RWPE2 (cell line): ENCODE data around the gene ZNF880.
A peak's percentile ranks its signal among the peaks of the same experiment; 100 is the strongest.

Experiments used
- ATAC-seq: fragments of 200-7000 bp; cut with Tn5 transposase; 3 replicates; pipeline ENCODE4 v1.9.1; 2021; ENCODE audit warnings: low read depth
- DNase-seq: peaks from one replicate; pipeline ENCODE4 v3.0.0-alpha.2; 2020; ENCODE audit warnings: low spot score
- H3K27ac ChIP-seq: fragments of 450-650 bp; 2 replicates; pipeline ENCODE4 v1.5.1; 2017; ENCODE audit warnings: mild to moderate bottlenecking; ENCODE audit not compliant: poor library complexity, severe bottlenecking
- H3K27me3 ChIP-seq: fragments of 250-450 bp; sonication (Bioruptor Pico); 2 replicates; pipeline ENCODE4 v1.5.1; 2021; ENCODE audit warnings: mild to moderate bottlenecking, moderate library complexity; ENCODE audit not compliant: insufficient read depth, poor library complexity, severe bottlenecking
- H3K36me3 ChIP-seq: fragments of 250-450 bp; sonication (Bioruptor Pico); 2 replicates; pipeline ENCODE4 v1.5.1; 2020; ENCODE audit warnings: low read depth, mild to moderate bottlenecking, moderate library complexity
- H3K4me1 ChIP-seq: fragments of 250-450 bp; sonication (Bioruptor Pico); 2 replicates; pipeline ENCODE4 v1.5.1; 2021; ENCODE audit warnings: mild to moderate bottlenecking, moderate library complexity; ENCODE audit not compliant: insufficient read depth, poor library complexity, severe bottlenecking
- H3K4me3 ChIP-seq: fragments of 250-450 bp; sonication (Bioruptor Pico); 2 replicates; pipeline ENCODE4 v1.5.1; 2021; ENCODE audit warnings: mild to moderate bottlenecking, moderate library complexity; ENCODE audit not compliant: severe bottlenecking
- H3K9me3 ChIP-seq: fragments of 250-450 bp; sonication (Bioruptor Pico); 2 replicates; pipeline ENCODE4 v1.5.1; 2021; ENCODE audit warnings: mild to moderate bottlenecking, moderate library complexity; ENCODE audit not compliant: severe bottlenecking
- TF ChIP-seq, protein P1 (sequence below): fragments of 450-650 bp; IDR thresholded peaks from one replicate; pipeline ENCODE4 v1.5.1; 2017; ENCODE audit warnings: mild to moderate bottlenecking, moderate library complexity; ENCODE audit not compliant: poor library complexity, severe bottlenecking

Gene ZNF880

DNA sequence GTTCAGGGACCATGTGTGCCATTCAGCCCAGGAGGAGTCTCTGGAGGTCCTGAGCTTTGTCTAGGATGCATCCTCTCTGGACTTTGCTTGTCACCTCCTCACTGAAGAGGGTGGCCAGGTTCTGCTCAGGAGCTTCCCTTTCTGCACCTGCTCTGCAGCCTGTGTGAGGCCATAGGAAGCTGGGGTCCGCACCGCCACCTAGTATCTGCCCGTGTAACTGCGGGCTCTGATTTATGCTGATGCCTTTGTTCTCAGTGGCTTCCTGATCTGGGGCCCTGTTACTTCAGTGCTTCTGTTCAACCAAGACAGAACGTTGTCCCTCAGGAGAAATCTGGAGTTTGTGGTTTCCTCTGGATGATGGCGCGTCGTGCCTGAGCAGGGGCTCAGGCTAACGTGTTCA is 18.2 kb upstream of the ZNF880 start:
- Histone ChIP-seq H3K27me3 (no peaks in the 10 kb centered on the region), H3K36me3 (no peaks in the 10 kb centered on the region), H3K4me1 (no peaks in the 10 kb centered on the region), H3K27ac (no peak overlapping the region), H3K9me3 (no peaks in the 10 kb centered on the region), H3K4me3 (no peak overlapping the region)
- ATAC-seq (no peak), DNase-seq (no peak)
- TF ChIP-seq, protein P1, sequence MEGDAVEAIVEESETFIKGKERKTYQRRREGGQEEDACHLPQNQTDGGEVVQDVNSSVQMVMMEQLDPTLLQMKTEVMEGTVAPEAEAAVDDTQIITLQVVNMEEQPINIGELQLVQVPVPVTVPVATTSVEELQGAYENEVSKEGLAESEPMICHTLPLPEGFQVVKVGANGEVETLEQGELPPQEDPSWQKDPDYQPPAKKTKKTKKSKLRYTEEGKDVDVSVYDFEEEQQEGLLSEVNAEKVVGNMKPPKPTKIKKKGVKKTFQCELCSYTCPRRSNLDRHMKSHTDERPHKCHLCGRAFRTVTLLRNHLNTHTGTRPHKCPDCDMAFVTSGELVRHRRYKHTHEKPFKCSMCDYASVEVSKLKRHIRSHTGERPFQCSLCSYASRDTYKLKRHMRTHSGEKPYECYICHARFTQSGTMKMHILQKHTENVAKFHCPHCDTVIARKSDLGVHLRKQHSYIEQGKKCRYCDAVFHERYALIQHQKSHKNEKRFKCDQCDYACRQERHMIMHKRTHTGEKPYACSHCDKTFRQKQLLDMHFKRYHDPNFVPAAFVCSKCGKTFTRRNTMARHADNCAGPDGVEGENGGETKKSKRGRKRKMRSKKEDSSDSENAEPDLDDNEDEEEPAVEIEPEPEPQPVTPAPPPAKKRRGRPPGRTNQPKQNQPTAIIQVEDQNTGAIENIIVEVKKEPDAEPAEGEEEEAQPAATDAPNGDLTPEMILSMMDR: no peak

DNA sequence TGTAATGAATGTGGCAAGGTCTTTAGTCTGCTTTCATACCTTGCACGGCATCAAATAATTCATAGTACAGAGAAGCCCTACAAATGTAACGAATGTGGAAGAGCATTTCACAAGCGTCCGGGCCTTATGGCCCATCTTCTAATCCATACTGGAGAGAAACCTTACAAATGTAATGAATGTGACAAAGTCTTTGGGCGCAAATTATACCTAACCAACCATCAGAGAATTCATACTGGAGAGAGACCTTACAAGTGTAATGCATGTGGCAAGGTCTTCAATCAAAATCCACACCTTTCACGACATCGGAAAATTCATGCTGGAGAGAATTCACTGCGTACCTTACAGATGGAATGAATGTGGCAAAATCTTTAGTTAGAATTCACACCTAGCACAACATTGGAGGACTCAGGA is 3.3 kb upstream of the ZNF880 start:
- Histone ChIP-seq H3K27ac (no peak overlapping the region), H3K36me3 (no peaks in the 10 kb centered on the region), H3K4me3 (no peak overlapping the region), H3K27me3 (no peaks in the 10 kb centered on the region), H3K4me1 (no peaks in the 10 kb centered on the region), H3K9me3 (peaks cover 15% of the 10 kb centered on the region)
- DNase-seq (no peak), ATAC-seq (no peak)
- TF ChIP-seq, protein P1: no peak

- H3K4me1 ChIP-seq: no peaks in the 10 kb centered on the region
- no peaks in the 10 kb centered on the region for H3K27me3 ChIP-seq
- H3K36me3 ChIP-seq: peaks cover 9% of the 10 kb centered on the region; the same call in 1 of the 2 replicates
- ATAC-seq (no peak), DNase-seq (no peak)
- peak overlapping the region; percentile 50 for H3K4me3 ChIP-seq
- peak overlapping the region; percentile 73 for H3K27ac ChIP-seq
- H3K9me3 ChIP-seq: peaks cover 11% of the 10 kb centered on the region
- TF ChIP-seq, protein P1: no peak
Observed at GRCh38 chr19:52370341-52370710, 603 bp downstream of the ZNF880 start.

DNA sequence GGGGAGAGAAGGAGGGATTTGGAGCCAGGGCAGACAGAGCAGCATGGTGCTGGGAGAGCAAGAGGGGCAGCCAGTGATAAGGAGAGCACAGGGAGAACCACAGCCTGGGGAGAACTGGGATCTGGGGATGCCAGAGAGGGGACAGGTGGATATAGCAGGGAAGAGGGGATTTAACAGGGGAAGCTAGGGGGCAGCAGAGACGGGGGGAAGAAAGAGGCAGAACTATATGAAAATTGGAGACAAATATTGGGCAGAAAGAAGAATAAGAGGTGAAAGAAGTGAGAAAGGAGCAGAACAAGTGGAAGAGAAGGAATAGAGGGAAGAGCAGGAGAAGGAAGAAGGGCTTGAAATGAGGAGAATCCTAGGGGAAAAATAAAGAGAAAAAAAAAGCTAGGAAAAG is 21.4 kb downstream of the ZNF880 start:
- peaks cover 6% of the 10 kb centered on the region for H3K9me3 ChIP-seq
- H3K4me3 ChIP-seq: no peak overlapping the region
- no peak for DNase-seq
- no peak for ATAC-seq
- no peaks in the 10 kb centered on the region for H3K36me3 ChIP-seq
- H3K4me1 ChIP-seq: no peaks in the 10 kb centered on the region
- H3K27me3 ChIP-seq: no peaks in the 10 kb centered on the region
- no peak overlapping the region for H3K27ac ChIP-seq
- TF ChIP-seq, protein P1: no peak

GRCh38 chr19:52397310-52398080 is 27.8 kb downstream of the ZNF880 start, which contains the start of gene ZNF528:
TSS of gene ZNF528 (plus strand) at chr19:52397849. CDS start at chr19:52402014, 4,165 bp downstream.
- peak; percentile 98 for ATAC-seq
- H3K4me1 ChIP-seq: no peaks in the 10 kb centered on the region
- H3K9me3 ChIP-seq: no peaks in the 10 kb centered on the region
- no peaks in the 10 kb centered on the region for H3K27me3 ChIP-seq
- peak within 1 kb of the TSS; percentile 54 for H3K4me3 ChIP-seq
- DNase-seq: peak; percentile 93
- H3K27ac ChIP-seq: peak within 1 kb of the TSS; percentile 43
- H3K36me3 ChIP-seq: no peaks in the 10 kb centered on the region
- TF ChIP-seq, protein P1: no peak
